C4-2B (cell line): ENCODE measurements around the gene PKD2.

ENCODE experiments used
- CTCF ChIP-seq: fragments of 450-650 bp; conservative IDR thresholded peaks from 2 replicates; pipeline ENCODE4 v1.5.1; 2017; ENCODE audit warnings: mild to moderate bottlenecking
- ZFX ChIP-seq: fragments of 450-650 bp; IDR thresholded peaks from 2 replicates; pipeline ENCODE4 v1.6.1; 2017

- TF ChIP-seq CTCF, result no peak
- TF ChIP-seq ZFX, result no peak
Measured at GRCh38 chr4:87962398-87963146, 44.9 kb upstream of the PKD2 start.
